K562 (cell line): ENCODE data around the gene CYB5R4. TPM values are rescaled to one million over a fixed set of nuclear protein-coding genes. Genes with fewer than 3 reads are reported as not detected.
A peak's percentile ranks its signal among the peaks of the same experiment; 100 is the strongest.

Experiments used
- CHAMP1 ChIP-seq: fragments of 450-650 bp; IDR thresholded peaks from 2 replicates; pipeline ENCODE4 v1.6.1; 2016; ENCODE audit warnings: mild to moderate bottlenecking
- ETV1 ChIP-seq: fragments of 450-650 bp; conservative IDR thresholded peaks from 2 replicates; pipeline ENCODE4 v1.6.1; 2016; ENCODE audit warnings: missing genetic modification characterization, control low read depth, low read depth, missing compliant biosample characterization
- FOXA1 ChIP-seq: fragments of 450-650 bp; IDR thresholded peaks from 2 replicates; pipeline ENCODE4 v1.6.1; 2016; ENCODE audit warnings: mild to moderate bottlenecking, borderline replicate concordance
- GATA2 ChIP-seq: sonication (generic); formaldehyde crosslinking; IDR thresholded peaks from 2 replicates; pipeline ENCODE4 v1.4.0; 2020; ENCODE audit warnings: mild to moderate bottlenecking, missing genetic modification reagents
- GATAD2A ChIP-seq: fragments of 450-650 bp; IDR thresholded peaks from 2 replicates; pipeline ENCODE4 v1.6.1; 2017
- GATAD2B ChIP-seq: fragments of 450-650 bp; IDR thresholded peaks from 2 replicates; pipeline ENCODE4 v1.6.1; 2017; ENCODE audit warnings: mild to moderate bottlenecking, borderline replicate concordance
- GTF2F1 ChIP-seq: IDR thresholded peaks from 2 replicates; pipeline ENCODE4 v1.6.1; 2011; ENCODE audit warnings: low read depth, low read length, improper control_type of control experiment
- HLTF ChIP-seq: fragments of 450-650 bp; IDR thresholded peaks from 2 replicates; pipeline ENCODE4 v1.6.1; 2016
- NEUROD1 ChIP-seq: fragments of 150-350 bp; IDR thresholded peaks from 2 replicates; pipeline ENCODE4 v1.6.1; 2014; ENCODE audit warnings: borderline replicate concordance, low read length, low read depth; ENCODE audit not compliant: partially characterized antibody
- NFYB ChIP-seq: IDR thresholded peaks from 2 replicates; pipeline ENCODE4 v1.6.1; 2011; ENCODE audit warnings: mild to moderate bottlenecking, moderate library complexity; ENCODE audit not compliant: insufficient read length; ENCODE audit errors: extremely low read depth
- PRDM10 ChIP-seq: fragments of 450-650 bp; IDR thresholded peaks from 2 replicates; pipeline ENCODE4 v1.6.1; 2018; ENCODE audit not compliant: partially characterized antibody
- ZBTB7A ChIP-seq: IDR thresholded peaks from 2 replicates; pipeline ENCODE4 v1.6.1; 2011; ENCODE audit warnings: low read depth, mild to moderate bottlenecking, low read length, moderate library complexity, borderline replicate concordance; ENCODE audit not compliant: control insufficient read depth
- ZFP91 ChIP-seq: sonication (generic); formaldehyde crosslinking; IDR thresholded peaks from 2 replicates; pipeline ENCODE4 v1.8.0; 2022; ENCODE audit warnings: mild to moderate bottlenecking, missing genetic modification reagents
- ZNF146 ChIP-seq: IDR thresholded peaks from one replicate; pipeline ENCODE4 v1.6.1; 2018; ENCODE audit warnings: missing compliant biosample characterization; ENCODE audit not compliant: unreplicated experiment
- ZNF212 ChIP-seq: fragments of 450-650 bp; formaldehyde crosslinking; IDR thresholded peaks from 2 replicates; pipeline ENCODE4 v1.4.0; 2020; ENCODE audit warnings: mild to moderate bottlenecking
- polyA plus RNA-seq, 8 experiments: library from polyadenylated mRNA; depleted of rRNA in 4 of 8; stranded (reverse) in 5 of 8; unstranded in 3 of 8; fragments of >200 nt; fragmentation: Nextera tagmentation in 2 of 8; fragmentation: Illumina TruSeq in 1 of 8; extraction: Ambion mirVana in 2 of 8; extraction: Trizol in 1 of 8; gene quantifications; 2 replicates each; pipeline versions ENCODE4 v1.2.1 to v1.2.3, GENCODE V29; 2011 to 2014; ENCODE audit warnings: inconsistent platforms in 1 of 8, missing spikeins in 1 of 8
- total RNA-seq, 7 experiments: library from RNA; depleted of rRNA in 6 of 7; stranded (reverse); fragments of >200 nt in 6 of 7; fragmentation: Illumina TruSeq in 2 of 7; extraction: Trizol in 2 of 7; gene quantifications; 2 replicates each; pipeline versions ENCODE4 v1.2.1 to v1.2.3, GENCODE V29; 2011 to 2021; ENCODE audit warnings: low replicate concordance in 1 of 7
- TF ChIP-seq, protein P1 (sequence below): fragments of 450-650 bp; formaldehyde crosslinking; IDR thresholded peaks from 2 replicates; pipeline ENCODE4 v1.4.0; 2020; ENCODE audit warnings: mild to moderate bottlenecking, moderate library complexity

Gene CYB5R4
- total and polyA plus RNA-seq, 9 of the 15 experiments (the other 6 are each of a cell fraction or from before 2014, with no cell fraction given): 5.9 to 23.1 (median 19.0) TPM

DNA sequence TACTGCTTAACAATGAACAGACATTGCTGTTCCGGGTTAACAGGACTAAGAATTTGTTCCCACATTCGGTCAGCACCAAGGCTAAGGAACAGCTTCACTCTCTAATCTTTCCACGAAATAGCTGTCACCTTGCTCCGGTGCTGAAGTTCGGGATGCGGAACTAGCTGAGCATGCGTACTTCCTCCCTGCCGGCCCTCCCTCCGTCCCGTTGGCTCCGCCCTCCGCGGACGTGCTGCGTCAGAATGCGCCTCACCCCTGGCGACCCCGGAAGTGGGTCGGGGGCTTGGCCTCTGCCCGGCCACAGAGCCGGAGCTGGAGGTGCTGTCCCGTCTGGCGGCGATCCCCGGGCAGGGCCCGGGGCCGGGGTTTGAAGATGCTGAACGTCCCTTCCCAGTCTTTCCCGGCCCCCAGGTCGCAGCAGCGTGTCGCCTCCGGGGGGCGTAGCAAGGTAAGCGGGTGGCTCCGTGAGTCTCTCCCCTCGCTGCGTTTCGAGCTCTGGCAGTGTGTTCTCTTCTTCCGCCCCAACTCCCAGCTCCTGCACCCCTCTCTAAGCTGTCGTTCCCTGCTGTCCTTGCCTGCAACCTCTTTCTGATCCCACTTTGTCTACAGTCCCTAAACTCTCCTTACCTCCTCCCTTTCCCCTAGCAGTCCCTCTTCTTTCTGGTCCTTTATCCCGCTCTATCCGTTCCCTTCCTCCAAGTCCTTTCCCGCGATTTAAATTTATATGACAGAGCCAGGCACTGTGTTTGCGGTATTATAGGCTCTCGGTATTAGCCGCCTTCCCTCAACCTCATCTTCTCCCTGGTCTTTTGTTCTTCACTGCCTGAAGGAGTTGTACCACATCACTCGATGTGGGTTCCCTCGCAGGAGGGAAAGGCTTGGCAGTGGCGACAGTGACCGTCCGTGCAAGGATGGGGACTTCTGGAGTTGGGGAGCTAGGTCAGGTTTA is at the start of gene CYB5R4 (continued):
- TF ChIP-seq PRDM10 (no peak), NFYB (no peak), HLTF (peak; percentile 83; the same call in 1 of the 2 replicates), ZBTB7A (peak; percentile 97), GTF2F1 (no peak), ZFP91 (CRISPR knock-in tag) (no peak), FOXA1 (no peak), GATA2 (CRISPR knock-in tag) (peak; percentile 89), ETV1 (tag) (peak; percentile 87), GATAD2B (peak; percentile 80; the same call in 1 of the 2 replicates), ZNF146 (CRISPR knock-in tag) (peak; percentile 75), ZNF212 (CRISPR knock-in tag) (no peak), GATAD2A (no peak), NEUROD1 (no peak), CHAMP1 (peak; percentile 99)
- TF ChIP-seq, protein P1, sequence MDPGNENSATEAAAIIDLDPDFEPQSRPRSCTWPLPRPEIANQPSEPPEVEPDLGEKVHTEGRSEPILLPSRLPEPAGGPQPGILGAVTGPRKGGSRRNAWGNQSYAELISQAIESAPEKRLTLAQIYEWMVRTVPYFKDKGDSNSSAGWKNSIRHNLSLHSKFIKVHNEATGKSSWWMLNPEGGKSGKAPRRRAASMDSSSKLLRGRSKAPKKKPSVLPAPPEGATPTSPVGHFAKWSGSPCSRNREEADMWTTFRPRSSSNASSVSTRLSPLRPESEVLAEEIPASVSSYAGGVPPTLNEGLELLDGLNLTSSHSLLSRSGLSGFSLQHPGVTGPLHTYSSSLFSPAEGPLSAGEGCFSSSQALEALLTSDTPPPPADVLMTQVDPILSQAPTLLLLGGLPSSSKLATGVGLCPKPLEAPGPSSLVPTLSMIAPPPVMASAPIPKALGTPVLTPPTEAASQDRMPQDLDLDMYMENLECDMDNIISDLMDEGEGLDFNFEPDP (CRISPR knock-in tag): no peak
